Muscle of leg (tissue), 11 donors: ENCODE data around the gene DNAH10. TPM values are rescaled to one million over a fixed set of nuclear protein-coding genes. Genes with fewer than 3 reads are reported as not detected.

Experiments used
- DNase-seq: peaks from one replicate; pipeline ENCODE4 v3.0.0; 2013
- H3K27ac ChIP-seq: one replicate; pipeline ENCODE4 v1.5.1; 2013; ENCODE audit warnings: mild to moderate bottlenecking, low read length, control low read depth
- H3K27me3 ChIP-seq: one replicate; pipeline ENCODE4 v1.6.1; 2013; ENCODE audit warnings: low read length; ENCODE audit not compliant: control insufficient read depth, insufficient read depth
- H3K36me3 ChIP-seq: one replicate; pipeline ENCODE4 v1.6.1; 2013; ENCODE audit warnings: low read length; ENCODE audit not compliant: control insufficient read depth, insufficient read depth
- H3K4me1 ChIP-seq: one replicate; pipeline ENCODE4 v1.6.1; 2013; ENCODE audit warnings: low read length; ENCODE audit not compliant: control insufficient read depth, insufficient read depth
- H3K4me3 ChIP-seq: one replicate; pipeline ENCODE4 v1.5.1; 2013; ENCODE audit warnings: low read length, control low read depth
- H3K9me3 ChIP-seq: replicated peaks from 2 replicates; pipeline ENCODE4 v1.6.1; 2013; ENCODE audit warnings: low read depth, low read length; ENCODE audit not compliant: control insufficient read depth
- WGBS: methylation state at CpG from one replicate; pipeline ENCODE4 v1.1.5; 2013; ENCODE audit warnings: missing lambda C conversion rate; ENCODE audit not compliant: insufficient coverage; 5-methylcytosine and 5-hydroxymethylcytosine counted together
- polyA plus RNA-seq, 8 donors: library from polyadenylated mRNA; unstranded; fragments of 120-200 nt; gene quantifications; one replicate each; pipeline versions ENCODE4 v1.2.1 to v1.2.3, GENCODE V29; 2013; ENCODE audit warnings: inconsistent platforms in 1 of 8, low replicate concordance in 1 of 8; ENCODE audit not compliant: insufficient read length in 8 of 8, insufficient read depth in 1 of 8
- total RNA-seq: library from RNA; stranded (reverse); fragments of 120-200 nt; gene quantifications from one replicate; pipeline ENCODE4 v1.2.4, GENCODE V29; 2013

DNAH10 gene
- total and polyA plus RNA-seq, 9 donors, result 1.2 to 8.6 (median 1.7) TPM

DNA sequence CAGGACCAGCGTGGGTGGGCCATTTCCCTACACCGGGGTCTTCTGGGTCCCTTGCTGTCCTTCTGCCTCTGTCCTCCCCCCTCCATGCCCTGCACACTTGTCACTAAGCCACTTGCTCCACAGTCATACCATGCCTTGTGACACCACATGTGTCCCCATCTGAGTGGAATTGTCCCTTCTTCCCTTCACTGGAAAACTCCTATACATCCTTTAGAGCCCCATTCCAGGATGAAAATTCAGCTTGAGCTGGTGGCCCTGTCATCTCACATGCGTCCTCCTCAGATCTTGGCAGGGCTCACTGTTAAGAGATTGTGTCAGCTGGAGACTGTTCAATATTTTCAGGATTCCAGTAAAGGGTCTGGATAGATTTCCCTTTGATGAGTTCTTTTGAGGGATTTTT, 87.4 kb downstream of the DNAH10 start:
- DNase-seq, result no peak
- Histone ChIP-seq H3K36me3 (no peaks in the 10 kb centered on the region), H3K4me3 (no peak overlapping the region), H3K27ac (no peak overlapping the region), H3K9me3 (no peaks in the 10 kb centered on the region), H3K4me1 (no peaks in the 10 kb centered on the region), H3K27me3 (peaks cover 3% of the 10 kb centered on the region)
- 60% methylated on average over 1 of the region's 3 CpGs for WGBS

- Histone ChIP-seq H3K27me3 (peaks cover 3% of the 10 kb centered on the region), H3K4me1 (no peaks in the 10 kb centered on the region), H3K36me3 (no peaks in the 10 kb centered on the region), H3K4me3 (no peak overlapping the region), H3K9me3 (no peaks in the 10 kb centered on the region), H3K27ac (no peak overlapping the region)
- no peak for DNase-seq
- WGBS, result 89% methylated on average over 34 of the region's 34 CpGs
Measured at GRCh38 chr12:123850246-123851134, 88.4 kb downstream of the DNAH10 start.

DNA sequence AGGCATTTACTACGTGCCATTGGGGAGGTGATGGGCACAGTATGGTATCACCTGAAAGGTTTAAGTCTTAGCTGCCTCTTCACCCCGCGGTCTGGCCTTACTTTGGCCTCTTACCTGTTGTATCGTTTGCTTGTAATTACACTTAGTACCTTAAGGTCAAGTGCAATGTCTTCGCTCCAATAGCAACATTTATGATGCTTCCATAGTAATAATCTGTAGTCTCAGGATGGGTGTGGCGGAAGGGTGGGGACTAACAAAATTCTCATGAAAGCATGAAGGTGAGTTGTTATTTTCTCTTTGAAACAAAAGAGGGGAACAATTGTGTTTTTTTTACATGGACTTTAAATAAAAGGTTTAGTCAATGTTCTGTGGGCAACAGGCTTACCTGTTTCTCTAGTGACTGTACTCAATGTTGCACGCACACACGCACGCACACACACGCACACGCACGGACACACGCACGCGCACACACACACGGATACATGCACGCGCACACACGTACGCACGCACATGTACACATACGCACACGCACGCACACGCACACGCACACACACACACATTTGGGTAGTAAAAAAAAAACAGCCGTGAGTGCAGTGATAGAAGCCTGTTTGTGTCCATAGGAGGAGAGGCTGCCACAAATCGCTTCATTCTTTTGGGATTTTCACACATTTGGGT, 91.4 kb downstream of the DNAH10 start:
- Histone ChIP-seq H3K4me1 (no peaks in the 10 kb centered on the region), H3K27ac (no peak overlapping the region), H3K4me3 (no peak overlapping the region), H3K36me3 (no peaks in the 10 kb centered on the region), H3K9me3 (no peaks in the 10 kb centered on the region), H3K27me3 (peaks cover 3% of the 10 kb centered on the region)
- no peak for DNase-seq
- 89% methylated on average over 20 of the region's 28 CpGs for WGBS

- 49% methylated on average over 3 of the region's 7 CpGs for WGBS
- Histone ChIP-seq H3K27me3 (peaks cover 3% of the 10 kb centered on the region), H3K4me3 (no peak overlapping the region), H3K4me1 (no peaks in the 10 kb centered on the region), H3K36me3 (no peaks in the 10 kb centered on the region), H3K9me3 (no peaks in the 10 kb centered on the region), H3K27ac (no peak overlapping the region)
- DNase-seq, result no peak
Measured at GRCh38 chr12:123854232-123854631, 92.1 kb downstream of the DNAH10 start.

- no peaks in the 10 kb centered on the region for H3K36me3 ChIP-seq
- WGBS, result no CpG with 5 or more reads among the region's 6 CpGs
Measured at GRCh38 chr12:123854918-123855317, 92.8 kb downstream of the DNAH10 start.

DNA sequence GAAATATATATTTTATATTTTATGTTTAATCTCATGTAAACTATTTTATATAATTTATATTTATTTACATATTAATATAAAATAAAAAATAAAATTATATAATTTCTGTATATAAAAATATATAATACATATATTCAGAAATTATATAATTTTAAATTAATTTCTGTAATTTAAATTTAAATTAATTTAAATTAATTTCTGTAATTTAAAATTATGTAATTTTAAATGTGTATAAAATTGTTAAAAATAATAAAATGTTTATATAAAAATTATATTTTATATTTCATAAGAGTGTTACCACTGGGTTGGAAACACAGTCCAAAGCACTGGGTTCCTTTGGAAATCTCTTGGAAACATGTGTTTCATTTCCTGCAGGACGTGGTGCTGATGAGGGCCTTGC, 94.6 kb downstream of the DNAH10 start:
- no peaks in the 10 kb centered on the region for H3K9me3 ChIP-seq
- no peaks in the 10 kb centered on the region for H3K27me3 ChIP-seq
- no peak overlapping the region for H3K27ac ChIP-seq
- DNase-seq, result no peak
- no peak overlapping the region for H3K4me3 ChIP-seq
- no CpG with 5 or more reads among the region's 1 CpG for WGBS
- H3K36me3 ChIP-seq, result no peaks in the 10 kb centered on the region
- H3K4me1 ChIP-seq, result no peaks in the 10 kb centered on the region

More at GRCh38 chr12:123854918-123855317, 92.8 kb downstream of the DNAH10 start:
- H3K9me3 ChIP-seq, result no peaks in the 10 kb centered on the region
- DNase-seq, result no peak
- peaks cover 3% of the 10 kb centered on the region for H3K27me3 ChIP-seq
- no peak overlapping the region for H3K4me3 ChIP-seq
- no peaks in the 10 kb centered on the region for H3K4me1 ChIP-seq
- H3K27ac ChIP-seq, result no peak overlapping the region

GRCh38 chr12:123858176-123858575, 96.1 kb downstream of the DNAH10 start:
- no peaks in the 10 kb centered on the region for H3K36me3 ChIP-seq
- H3K27me3 ChIP-seq, result no peaks in the 10 kb centered on the region
- no peak overlapping the region for H3K27ac ChIP-seq
- no peak for DNase-seq
- no peaks in the 10 kb centered on the region for H3K4me1 ChIP-seq
- H3K9me3 ChIP-seq, result no peaks in the 10 kb centered on the region
- 71% methylated on average over 9 of the region's 9 CpGs for WGBS
- no peak overlapping the region for H3K4me3 ChIP-seq

GRCh38 chr12:123859035-123859434, 96.9 kb downstream of the DNAH10 start:
- H3K4me1 ChIP-seq, result no peaks in the 10 kb centered on the region
- no peaks in the 10 kb centered on the region for H3K27me3 ChIP-seq
- H3K9me3 ChIP-seq, result no peaks in the 10 kb centered on the region
- H3K27ac ChIP-seq, result no peak overlapping the region
- no peak for DNase-seq
- H3K4me3 ChIP-seq, result no peak overlapping the region
- H3K36me3 ChIP-seq, result no peaks in the 10 kb centered on the region
- WGBS, result 50% methylated on average over 10 of the region's 13 CpGs

- H3K27ac ChIP-seq, result no peak overlapping the region
- H3K36me3 ChIP-seq, result no peaks in the 10 kb centered on the region
- no peak overlapping the region for H3K4me3 ChIP-seq
- H3K27me3 ChIP-seq, result no peaks in the 10 kb centered on the region
- no peaks in the 10 kb centered on the region for H3K4me1 ChIP-seq
- no peak for DNase-seq
- H3K9me3 ChIP-seq, result no peaks in the 10 kb centered on the region
- WGBS, result 57% methylated on average over 1 of the region's 3 CpGs
Measured at GRCh38 chr12:123860377-123860776, 98.3 kb downstream of the DNAH10 start.

GRCh38 chr12:123861392-123861791, 99.3 kb downstream of the DNAH10 start:
- no peaks in the 10 kb centered on the region for H3K9me3 ChIP-seq
- H3K27me3 ChIP-seq, result no peaks in the 10 kb centered on the region
- DNase-seq, result no peak
- H3K4me3 ChIP-seq, result no peak overlapping the region
- no peak overlapping the region for H3K27ac ChIP-seq
- H3K4me1 ChIP-seq, result no peaks in the 10 kb centered on the region
- no peaks in the 10 kb centered on the region for H3K36me3 ChIP-seq
- 75% methylated on average over 4 of the region's 4 CpGs for WGBS
